GM18519 (cell line): ENCODE data around the gene KLHL34.

Experiments used
- ATAC-seq: cut with Tn5 transposase; IDR thresholded peaks from one replicate; pipeline ENCODE4 v1.9.1; 2021; ENCODE audit warnings: mild to moderate bottlenecking, moderate library complexity; ENCODE audit not compliant: unreplicated experiment, low FRiP score

Gene KLHL34

GRCh38 chrX:21656587-21657317 lies 1.4 kb downstream of the KLHL34 start:
- ATAC-seq, result no peak

DNA sequence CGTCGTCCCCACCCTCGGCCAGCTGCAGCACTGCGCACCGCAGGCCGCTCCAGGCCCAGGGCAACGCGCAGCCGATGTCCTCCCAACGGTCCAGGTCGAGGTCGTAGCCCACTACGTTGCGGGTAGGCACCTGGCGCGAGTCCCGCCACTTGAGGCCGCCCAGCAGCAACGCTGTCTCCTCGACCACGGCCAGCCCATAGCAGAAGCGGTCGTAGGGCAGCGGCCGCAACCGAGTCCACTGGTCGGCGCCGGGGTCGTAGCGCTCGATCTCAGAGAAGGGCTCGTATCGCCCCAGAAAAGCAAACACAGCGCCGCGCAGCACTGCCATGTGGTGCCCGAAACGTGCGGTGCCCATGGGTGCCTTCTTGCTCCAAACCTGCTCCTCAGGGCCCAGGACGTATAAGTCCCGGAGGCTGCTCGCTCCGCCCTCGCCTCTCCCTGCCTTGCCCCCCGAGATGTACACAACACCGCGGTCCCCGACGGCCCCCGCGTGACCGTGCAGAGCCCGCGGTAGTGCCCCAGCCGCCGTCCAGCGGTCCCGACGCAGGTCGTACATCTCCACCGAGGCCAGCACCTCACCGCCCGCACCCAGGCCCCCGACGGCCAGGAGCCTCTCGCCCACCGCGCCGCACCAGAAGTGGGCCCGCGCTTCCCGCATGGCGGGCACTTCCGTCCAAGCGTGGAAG lies 2.1 kb downstream of the KLHL34 start:
- ATAC-seq, result no peak

GRCh38 chrX:21645886-21646285 lies 12.2 kb downstream of the KLHL34 start:
- no peak for ATAC-seq

GRCh38 chrX:21645431-21645830 lies 12.7 kb downstream of the KLHL34 start:
- no peak for ATAC-seq

- no peak for ATAC-seq
Measured at GRCh38 chrX:21639775-21640174, 18.4 kb downstream of the KLHL34 start.

DNA sequence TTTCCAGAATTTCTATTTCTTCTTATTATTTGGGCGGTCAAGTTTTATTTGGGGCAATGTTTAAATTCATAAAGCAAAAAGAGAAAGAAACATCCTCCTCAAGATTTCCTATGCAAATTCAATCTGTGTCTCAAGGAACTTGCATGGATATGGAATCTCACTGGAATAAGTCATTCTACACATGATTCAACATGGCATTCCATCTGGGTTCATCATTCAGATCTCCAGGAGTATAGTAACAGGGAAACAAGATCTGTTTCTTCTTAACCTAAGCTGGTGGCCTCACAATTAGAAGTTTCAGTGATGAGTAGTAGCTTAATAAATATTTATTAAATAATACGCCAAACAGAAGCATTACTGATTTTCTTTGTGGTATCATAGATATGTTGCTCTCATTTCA lies 19.8 kb downstream of the KLHL34 start:
- ATAC-seq, result no peak

DNA sequence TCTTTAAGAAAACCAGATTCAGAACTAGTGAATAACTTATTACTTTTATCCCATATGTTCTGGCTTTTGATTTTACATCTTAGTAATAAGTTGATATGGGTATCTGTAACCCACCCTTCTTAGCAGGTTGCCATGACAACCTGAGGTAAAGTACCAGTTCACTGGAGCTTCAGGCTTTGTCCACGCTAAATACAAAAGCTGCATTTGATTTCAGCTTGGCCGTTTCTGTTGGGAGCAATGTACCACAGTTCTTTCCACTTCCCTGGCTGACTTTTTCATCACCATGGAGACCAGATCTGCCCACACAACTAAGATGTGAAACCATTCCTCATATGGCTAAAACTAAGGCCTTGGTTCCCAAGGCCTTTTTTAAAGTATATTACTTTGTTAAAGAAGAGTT lies 26.1 kb downstream of the KLHL34 start:
- ATAC-seq, result no peak

GRCh38 chrX:21623778-21624501 lies 34.2 kb downstream of the KLHL34 start:
- ATAC-seq, result no peak

GRCh38 chrX:21620234-21620633 lies 37.9 kb downstream of the KLHL34 start:
- no peak for ATAC-seq

GRCh38 chrX:21616386-21616785 lies 41.7 kb downstream of the KLHL34 start:
- ATAC-seq, result no peak

- no peak for ATAC-seq
Measured at GRCh38 chrX:21612154-21612553, 46.0 kb downstream of the KLHL34 start.

DNA sequence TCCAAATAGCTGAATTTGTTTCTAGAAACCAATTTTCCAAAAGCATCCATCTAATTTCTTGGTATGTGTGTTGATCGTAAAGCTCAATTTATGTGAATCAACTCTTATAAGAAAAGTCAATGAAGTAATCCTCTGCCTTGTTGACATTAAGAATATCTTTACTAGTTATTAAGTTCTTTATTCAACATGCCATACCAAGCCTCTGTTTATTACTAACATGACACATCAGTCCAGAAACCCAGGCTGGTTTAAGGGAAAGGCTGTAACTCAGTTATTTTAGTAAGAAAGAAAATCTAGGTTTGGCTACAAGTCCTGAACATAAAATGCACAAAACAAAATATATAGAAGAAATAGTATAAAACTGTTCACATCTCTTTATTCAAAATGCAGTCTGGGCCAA lies 48.0 kb downstream of the KLHL34 start:
- no peak for ATAC-seq

DNA sequence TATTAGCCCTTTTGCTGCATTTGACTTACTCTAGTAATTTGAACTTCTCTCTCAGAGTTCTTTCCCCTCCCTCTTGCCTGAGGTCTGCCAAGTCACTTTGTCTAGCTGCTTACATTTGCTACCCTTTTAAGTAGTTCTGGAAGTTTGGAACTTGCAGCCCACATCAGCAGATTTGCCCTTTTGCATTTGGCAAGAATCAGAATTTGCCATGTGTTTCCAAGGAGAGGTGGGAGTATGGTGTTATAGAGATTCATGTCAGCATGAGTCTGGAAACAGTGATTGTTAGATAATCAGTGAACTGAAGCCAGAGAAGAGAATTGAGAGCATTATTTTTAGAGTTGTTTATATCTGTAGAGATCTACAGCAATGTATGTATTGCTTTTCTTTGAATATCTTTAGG lies 52.1 kb downstream of the KLHL34 start:
- ATAC-seq, result no peak
